OCI-LY7 (cell line): ENCODE data around the gene MARK2.
"Not testable (repeated sequence)": the region's sequence is repeated elsewhere in the genome, so short reads cannot be mapped to it uniquely, and the experiment has no call there.

Experiments
- CTCF ChIP-seq: fragments of 200-600 bp; sonication (generic); conservative IDR thresholded peaks from 2 replicates; pipeline ENCODE4 v1.5.1; 2014; ENCODE audit warnings: mild to moderate bottlenecking, antibody characterized with exemption, low read length, moderate library complexity, mixed read lengths
- EZH2phosphoT487 ChIP-seq: fragments of 200-600 bp; sonication (generic); IDR thresholded peaks from 2 replicates; pipeline ENCODE4 v1.6.1; 2018; ENCODE audit warnings: low read depth, borderline replicate concordance, mild to moderate bottlenecking, mixed run types, antibody characterized with exemption, low read length, moderate library complexity, mixed read lengths

DNA sequence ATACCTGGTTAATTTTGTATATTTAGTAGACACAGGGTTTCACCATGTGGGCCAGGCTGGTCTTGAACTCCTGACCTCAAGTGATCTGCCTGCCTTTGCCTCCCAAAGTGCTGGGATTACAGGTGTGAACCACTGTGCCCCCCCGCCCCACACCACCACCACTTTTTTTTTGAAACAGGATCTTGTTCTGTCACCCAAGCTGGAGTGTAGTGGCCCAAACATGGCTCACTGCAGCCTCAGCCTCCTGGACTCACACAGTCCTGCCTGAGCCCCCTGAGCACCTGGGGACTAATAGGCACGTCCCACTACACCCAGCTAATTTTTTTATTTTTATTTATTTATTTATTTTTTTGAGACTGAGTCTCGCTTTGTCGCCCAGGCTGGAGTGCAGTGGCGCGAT, 24.7 kb downstream of the MARK2 start:
- not testable (repeated sequence) for TF ChIP-seq CTCF, EZH2phosphoT487
